ENCODE results near the gene EXOC3L4.
"Not testable (repeated sequence)": the region's sequence is repeated elsewhere in the genome, so short reads cannot be mapped to it uniquely, and the experiment has no call there.

The EXOC3L4 gene

GRCh38 chr14:103136388-103137271 lies 42.1 kb downstream of the EXOC3L4 start:
- DNase-seq: peak; percentile 77

GRCh38 chr14:103137689-103138300 lies 43.3 kb downstream of the EXOC3L4 start:
- in situ Hi-C loops (cut with HindIII; ENCODE audit: low pct_ligation_motif_present, low pct_unique_long_range_greater_than_20kb, low sequenced_read_pairs): no loop called here
- DNase-seq: no peak

More at GRCh38 chr14:103136388-103137271, 42.1 kb downstream of the EXOC3L4 start:
- in situ Hi-C loops (cut with HindIII; ENCODE audit: low pct_ligation_motif_present, low pct_unique_long_range_greater_than_20kb, low sequenced_read_pairs): no loop called here

GRCh38 chr14:103138301-103139131 lies 44.0 kb downstream of the EXOC3L4 start:
- in situ Hi-C loops (cut with HindIII; ENCODE audit: low pct_ligation_motif_present, low pct_unique_long_range_greater_than_20kb, low sequenced_read_pairs): no loop called here
- DNase-seq: no peak

DNA sequence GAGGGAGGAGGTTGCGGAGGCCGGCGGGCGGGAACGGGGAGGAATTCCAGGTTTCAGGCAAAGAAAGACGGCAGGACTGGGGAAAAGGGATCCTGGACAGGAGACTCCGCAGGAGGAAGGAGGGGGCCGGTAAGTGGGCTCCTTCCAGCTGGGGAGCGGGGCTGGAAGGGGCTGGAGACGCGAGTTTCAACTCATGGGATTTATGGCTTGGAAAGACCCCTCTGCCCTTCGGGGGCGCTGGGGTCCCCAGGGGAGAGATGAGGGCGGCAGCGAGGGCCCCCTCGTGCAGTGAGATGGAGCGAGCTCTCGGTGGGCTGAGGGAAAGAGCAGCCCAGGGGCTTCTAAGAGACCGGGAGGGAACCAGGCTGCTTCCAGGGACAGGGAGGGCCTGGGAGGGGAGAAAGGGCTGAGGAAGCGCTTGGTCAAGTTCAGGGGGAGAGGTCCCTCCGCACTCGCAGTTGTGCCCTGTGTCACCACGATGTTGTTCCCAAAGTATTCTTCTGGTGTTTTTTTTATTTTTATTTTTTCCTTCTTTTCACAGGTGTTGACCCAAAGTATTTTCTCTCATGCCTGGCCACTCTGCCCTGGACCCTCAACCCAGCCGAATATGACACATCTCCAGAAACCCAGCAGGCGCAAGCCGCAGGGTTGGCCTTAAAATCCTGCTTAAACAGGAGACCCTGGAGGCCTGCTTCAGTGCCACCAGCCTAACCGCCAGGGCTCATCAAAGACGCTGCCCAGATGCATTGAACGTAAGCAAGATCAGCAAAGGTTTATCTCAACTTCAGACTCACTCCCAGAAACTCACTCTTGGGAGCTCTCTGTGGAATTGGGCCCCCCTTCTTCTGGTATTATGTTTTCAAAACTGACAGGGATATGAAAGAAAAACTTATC lies 44.9 kb downstream of the EXOC3L4 start:
- in situ Hi-C loops (cut with HindIII; ENCODE audit: low pct_ligation_motif_present, low pct_unique_long_range_greater_than_20kb, low sequenced_read_pairs): no loop called here

GRCh38 chr14:103140316-103141109 lies 46.0 kb downstream of the EXOC3L4 start:
- in situ Hi-C loops (cut with HindIII; ENCODE audit: low pct_ligation_motif_present, low pct_unique_long_range_greater_than_20kb, low sequenced_read_pairs): no loop called here
- DNase-seq: peak; percentile 34

More for the DNA sequence above, 44.9 kb downstream of the EXOC3L4 start:
- no peak for DNase-seq

GRCh38 chr14:103141117-103141796 lies 46.7 kb downstream of the EXOC3L4 start:
- DNase-seq: peak; percentile 63
- in situ Hi-C loops (cut with HindIII; ENCODE audit: low pct_ligation_motif_present, low pct_unique_long_range_greater_than_20kb, low sequenced_read_pairs): no loop called here

GRCh38 chr14:103142026-103142425 lies 47.5 kb downstream of the EXOC3L4 start:
- no peak for DNase-seq
- in situ Hi-C loops (cut with HindIII; ENCODE audit: low pct_ligation_motif_present, low pct_unique_long_range_greater_than_20kb, low sequenced_read_pairs): no loop called here

GRCh38 chr14:103142721-103143302 lies 48.3 kb downstream of the EXOC3L4 start:
- no peak for DNase-seq
- in situ Hi-C loops (cut with HindIII; ENCODE audit: low pct_ligation_motif_present, low pct_unique_long_range_greater_than_20kb, low sequenced_read_pairs): no loop called here

- in situ Hi-C loops (cut with HindIII; ENCODE audit: low pct_ligation_motif_present, low pct_unique_long_range_greater_than_20kb, low sequenced_read_pairs): no loop called here
- no peak for DNase-seq
These were observed 49.0 kb downstream of the EXOC3L4 start for GRCh38 chr14:103143506-103143905.

DNA sequence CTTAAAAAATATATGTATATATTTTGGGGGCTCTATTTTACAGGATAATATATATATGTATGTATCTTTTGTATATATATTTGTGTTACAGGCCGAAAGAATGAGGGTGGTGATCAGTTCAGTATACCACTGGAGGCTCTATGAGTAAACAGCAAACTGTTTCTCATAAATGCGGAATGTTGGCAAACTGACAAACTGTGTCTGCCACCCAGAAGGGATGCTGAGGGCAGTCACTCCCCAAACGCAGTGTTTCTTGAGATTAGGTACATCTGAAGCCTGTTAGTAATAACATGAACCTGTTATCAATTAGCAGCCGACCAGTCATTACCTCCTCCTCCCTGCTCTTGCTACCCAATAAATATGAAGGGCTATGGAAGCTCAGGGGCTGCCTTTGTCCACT lies 49.6 kb downstream of the EXOC3L4 start:
- DNase-seq: peak; percentile 49
- in situ Hi-C loops (cut with HindIII; ENCODE audit: low pct_ligation_motif_present, low pct_unique_long_range_greater_than_20kb, low sequenced_read_pairs): no loop called here

DNA sequence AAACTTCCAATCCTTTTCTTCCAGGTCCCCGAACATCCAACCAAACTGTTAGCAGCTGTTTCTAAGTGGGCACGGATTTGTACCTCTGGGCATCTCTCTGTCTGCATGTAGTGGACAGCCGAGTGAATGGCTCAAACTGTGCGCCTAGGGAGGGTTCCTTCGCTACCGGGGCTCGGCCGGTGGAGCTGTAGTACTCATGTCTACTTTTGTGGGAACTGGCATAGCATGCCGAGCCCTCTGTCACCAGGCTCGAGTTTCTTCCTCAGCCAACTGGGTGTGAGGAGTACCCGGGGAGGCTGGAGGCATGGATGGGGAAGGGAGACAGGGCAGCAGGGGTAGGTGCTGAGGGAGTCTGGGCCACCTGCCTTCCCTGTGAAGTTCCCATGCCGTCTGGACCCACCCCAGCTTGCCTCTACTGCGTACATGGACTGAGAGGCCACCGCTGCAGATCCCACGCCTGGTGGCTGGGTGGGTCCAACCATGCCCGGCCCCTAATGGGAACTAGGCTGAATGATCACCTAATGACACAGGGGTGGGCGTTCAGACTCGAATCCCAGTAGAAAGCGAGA lies 51.7 kb downstream of the EXOC3L4 start:
- no peak for DNase-seq
- in situ Hi-C loops (cut with HindIII; ENCODE audit: low pct_ligation_motif_present, low pct_unique_long_range_greater_than_20kb, low sequenced_read_pairs): no loop called here

GRCh38 chr14:103149351-103150237 lies 55.1 kb downstream of the EXOC3L4 start:
- in situ Hi-C loops (cut with HindIII; ENCODE audit: low pct_ligation_motif_present, low pct_unique_long_range_greater_than_20kb, low sequenced_read_pairs): no loop called here
- no peak for DNase-seq

GRCh38 chr14:103151270-103151945 lies 56.9 kb downstream of the EXOC3L4 start:
- in situ Hi-C loops (cut with HindIII; ENCODE audit: low pct_ligation_motif_present, low pct_unique_long_range_greater_than_20kb, low sequenced_read_pairs): no loop called here
- DNase-seq: no peak

- DNase-seq: peak; percentile 81
- in situ Hi-C loops (cut with HindIII; ENCODE audit: low pct_ligation_motif_present, low pct_unique_long_range_greater_than_20kb, low sequenced_read_pairs): no loop called here
These were observed 60.5 kb downstream of the EXOC3L4 start for GRCh38 chr14:103155010-103155409.

DNA sequence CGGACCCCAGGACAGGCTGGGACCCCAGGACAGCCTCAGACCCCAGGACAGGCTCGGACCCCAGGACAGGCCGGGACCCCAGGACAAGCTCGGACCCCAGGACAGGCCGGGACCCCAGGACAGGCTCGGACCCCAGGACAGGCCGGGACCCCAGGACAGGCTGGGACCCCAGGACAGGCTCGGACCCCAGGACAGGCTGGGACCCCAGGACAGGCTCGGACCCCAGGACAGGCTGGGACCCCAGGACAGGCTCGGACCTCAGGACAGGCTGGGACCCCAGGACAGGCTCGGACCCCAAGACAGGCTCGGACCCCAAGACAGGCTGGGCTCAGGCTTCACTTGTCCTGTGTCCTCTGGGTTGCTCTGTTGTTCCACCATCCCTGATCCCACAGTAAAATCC lies 60.9 kb downstream of the EXOC3L4 start:
- DNase-seq; in situ Hi-C loops (cut with HindIII; ENCODE audit: low pct_ligation_motif_present, low pct_unique_long_range_greater_than_20kb, low sequenced_read_pairs): not testable (repeated sequence)

Data from ACHN (cell line).